Large intestine (tissue), 3 donors: ENCODE measurements around the gene FANCL. TPM values are rescaled to one million over a fixed set of nuclear protein-coding genes. Genes with fewer than 3 reads are reported as not detected.
"Not testable (repeated sequence)": the region's sequence is repeated elsewhere in the genome, so short reads cannot be mapped to it uniquely, and the experiment has no call there.

Experiments
- DNase-seq, 2 donors: peaks; one replicate each; pipeline versions ENCODE4 v3.0.0 to v3.0.0-alpha.2; 2013
- H3K27ac ChIP-seq: one replicate; pipeline ENCODE4 v1.5.1; 2013; ENCODE audit warnings: low read length
- H3K27me3 ChIP-seq: 2 replicates; pipeline ENCODE4 v1.6.1; 2013; ENCODE audit warnings: low read length; ENCODE audit not compliant: control insufficient read depth, insufficient read depth
- H3K36me3 ChIP-seq: 2 replicates; pipeline ENCODE4 v1.6.1; 2013; ENCODE audit warnings: low read length; ENCODE audit not compliant: control insufficient read depth, insufficient read depth
- H3K4me1 ChIP-seq: one replicate; pipeline ENCODE4 v1.6.1; 2013; ENCODE audit warnings: low read length; ENCODE audit not compliant: control insufficient read depth, insufficient read depth
- H3K4me3 ChIP-seq: one replicate; pipeline ENCODE4 v1.5.1; 2013; ENCODE audit warnings: low read length
- H3K9me3 ChIP-seq: one replicate; pipeline ENCODE4 v1.6.1; 2013; ENCODE audit warnings: mild to moderate bottlenecking, low read depth, low read length, moderate library complexity; ENCODE audit not compliant: control insufficient read depth
- WGBS: methylation state at CpG from one replicate; pipeline ENCODE4 v1.1.5; 2013; ENCODE audit warnings: low lambda C conversion rate; ENCODE audit not compliant: insufficient coverage; 5-methylcytosine and 5-hydroxymethylcytosine counted together
- polyA plus RNA-seq: library from polyadenylated mRNA; unstranded; fragments of 120-200 nt; gene quantifications from one replicate; pipeline ENCODE4 v1.2.1, GENCODE V29; 2013

FANCL gene
- polyA plus RNA-seq, 1 donor = 49.4 TPM

DNA sequence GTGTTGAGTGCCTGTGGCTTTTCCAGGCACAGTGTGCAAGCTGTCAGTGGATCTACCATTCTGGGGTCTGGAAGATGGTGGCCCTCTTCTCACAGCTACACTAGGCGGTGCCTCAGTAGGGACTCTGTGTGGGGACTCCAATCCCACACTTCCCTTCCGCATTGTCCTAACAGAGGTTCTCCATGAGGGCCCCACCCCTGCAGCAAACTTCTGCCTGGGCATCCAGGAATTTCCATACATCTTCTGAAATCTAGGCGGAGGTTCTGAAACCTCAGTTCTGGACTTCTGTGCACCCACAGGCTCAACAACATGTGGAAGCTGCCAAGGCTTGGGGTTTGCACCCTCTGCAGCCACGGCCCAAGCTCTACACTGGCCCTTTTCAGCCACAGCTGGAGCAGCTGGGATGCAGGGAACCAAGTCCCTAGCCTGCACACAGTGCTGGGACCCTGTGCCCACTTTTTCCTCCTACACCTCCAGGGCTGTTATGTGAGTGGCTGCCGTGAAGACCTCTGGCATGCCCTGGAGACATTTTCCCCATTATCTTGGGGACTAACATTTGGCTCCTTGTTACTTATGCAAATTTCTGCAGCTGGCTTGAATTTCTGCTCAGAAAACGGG lies 30.1 kb downstream of the FANCL start:
- H3K4me3 ChIP-seq, H3K9me3 ChIP-seq, H3K27ac ChIP-seq, H3K4me1 ChIP-seq, DNase-seq, H3K27me3 ChIP-seq: not testable (repeated sequence)
- WGBS = 100% methylated on average over 2 of the region's 6 CpGs
- H3K36me3 ChIP-seq = peaks cover 31% of the 10 kb centered on the region

DNA sequence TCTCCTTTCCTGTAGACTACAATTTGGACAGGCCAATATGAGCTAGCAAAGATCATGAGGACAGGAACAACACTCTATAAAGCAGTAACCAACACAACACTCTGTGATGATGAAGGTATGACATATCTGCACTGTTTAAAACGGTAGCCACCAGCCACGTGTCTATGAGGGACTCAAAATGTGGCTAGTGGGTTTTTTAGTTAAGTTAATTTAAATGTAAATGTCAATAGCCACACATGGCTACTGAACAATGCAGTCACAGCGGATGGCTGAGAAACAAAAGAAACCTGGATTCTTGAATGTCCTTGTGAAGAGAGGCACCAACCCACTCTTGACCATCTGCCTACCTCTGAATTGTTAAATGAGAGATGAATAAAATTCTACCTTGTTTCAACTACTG lies 33.9 kb downstream of the FANCL start:
- no peaks in the 10 kb centered on the region for H3K4me1 ChIP-seq
- H3K36me3 ChIP-seq = peaks cover 11% of the 10 kb centered on the region
- no peaks in the 10 kb centered on the region for H3K27me3 ChIP-seq
- H3K9me3 ChIP-seq = peaks cover 7% of the 10 kb centered on the region
- no peak overlapping the region for H3K27ac ChIP-seq
- DNase-seq = no peak
- no CpG with 5 or more reads among the region's 3 CpGs for WGBS
- H3K4me3 ChIP-seq = no peak overlapping the region

DNA sequence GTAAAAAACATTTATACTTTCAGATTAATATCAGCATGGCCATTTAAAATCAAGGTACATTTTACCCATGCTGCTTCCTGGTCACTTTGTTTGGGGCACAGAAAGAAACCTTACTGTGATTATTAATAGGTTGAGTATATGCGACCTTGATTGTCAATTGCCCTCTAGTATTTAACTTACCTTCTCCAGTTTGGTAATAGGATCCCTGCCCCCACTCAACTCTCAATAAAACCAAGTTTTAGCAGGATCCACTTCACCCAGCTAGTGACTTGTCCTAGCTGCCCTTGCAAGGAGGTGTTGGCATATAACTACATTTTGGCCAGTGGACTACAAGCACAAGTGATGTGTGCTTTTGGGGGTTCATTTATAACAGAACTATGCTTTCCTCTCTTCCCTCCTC lies 34.3 kb downstream of the FANCL start:
- Histone ChIP-seq H3K4me3 (no peak overlapping the region), H3K9me3 (peaks cover 7% of the 10 kb centered on the region), H3K4me1 (no peaks in the 10 kb centered on the region), H3K27ac (no peak overlapping the region), H3K27me3 (no peaks in the 10 kb centered on the region), H3K36me3 (peaks cover 10% of the 10 kb centered on the region)
- no CpG with 5 or more reads among the region's 1 CpG for whole genome bisulfite sequencing
- DNase-seq = no peak

DNA sequence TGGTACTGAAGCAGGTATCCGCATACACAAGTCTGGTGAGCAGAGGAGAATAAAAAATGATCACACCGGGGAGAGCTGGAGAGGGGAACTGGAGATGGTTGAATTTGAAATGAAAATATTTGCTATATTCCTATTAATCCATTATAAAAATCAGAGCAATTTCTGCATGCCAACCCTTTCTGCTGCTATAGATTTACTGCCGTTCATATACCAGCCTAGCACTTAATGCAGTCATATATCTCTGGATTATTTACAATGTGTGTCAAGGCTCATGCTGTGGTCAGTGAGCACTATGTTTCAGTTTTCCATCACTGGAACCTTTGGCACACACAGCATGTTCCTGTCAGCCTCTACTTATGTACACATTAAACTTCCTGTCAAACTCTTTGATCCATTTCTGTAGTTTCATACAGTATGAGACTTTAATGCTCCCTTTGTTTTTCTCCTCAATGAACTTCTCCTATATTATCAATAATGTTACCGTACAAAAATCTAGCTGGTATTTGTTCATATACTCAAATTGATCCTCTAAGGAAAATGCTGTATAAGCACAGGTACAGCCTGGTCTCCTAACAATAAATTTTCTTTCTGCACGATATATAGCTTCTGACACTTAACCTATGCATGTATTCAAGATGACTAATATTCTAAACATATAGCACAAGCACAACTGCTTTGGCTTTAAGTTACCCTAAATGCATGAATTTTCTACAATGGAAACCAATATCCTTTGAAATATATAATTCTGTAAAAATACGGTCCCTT lies 36.7 kb downstream of the FANCL start:
- H3K36me3 ChIP-seq = no peaks in the 10 kb centered on the region
- DNase-seq = no peak
- no peaks in the 10 kb centered on the region for H3K4me1 ChIP-seq
- 74% methylated on average over 3 of the region's 6 CpGs for WGBS
- H3K4me3 ChIP-seq = no peak overlapping the region
- no peak overlapping the region for H3K27ac ChIP-seq
- no peaks in the 10 kb centered on the region for H3K9me3 ChIP-seq
- no peaks in the 10 kb centered on the region for H3K27me3 ChIP-seq

DNA sequence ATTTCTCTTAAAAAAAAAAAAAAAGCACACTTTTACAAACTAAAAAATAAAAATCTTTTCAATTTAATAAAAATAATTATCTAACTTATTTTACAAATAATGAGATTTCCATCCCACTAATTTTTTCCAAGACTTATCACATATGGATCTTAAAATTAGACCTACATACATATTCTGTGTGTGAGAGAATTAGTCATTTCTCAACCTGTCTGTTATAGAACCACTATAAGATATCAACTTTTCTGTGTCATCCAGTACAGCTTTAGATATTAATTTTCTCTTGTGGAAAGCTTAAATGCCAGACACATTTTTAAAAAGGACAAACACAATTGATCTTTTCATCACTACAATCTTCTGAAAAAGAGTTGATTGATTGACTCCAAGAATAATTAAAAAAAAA lies 38.1 kb downstream of the FANCL start:
- DNase-seq = no peak
- H3K4me1 ChIP-seq = no peaks in the 10 kb centered on the region
- no peaks in the 10 kb centered on the region for H3K9me3 ChIP-seq
- no peaks in the 10 kb centered on the region for H3K27me3 ChIP-seq
- H3K4me3 ChIP-seq = no peak overlapping the region
- peaks cover 3% of the 10 kb centered on the region for H3K36me3 ChIP-seq
- H3K27ac ChIP-seq = no peak overlapping the region

DNA sequence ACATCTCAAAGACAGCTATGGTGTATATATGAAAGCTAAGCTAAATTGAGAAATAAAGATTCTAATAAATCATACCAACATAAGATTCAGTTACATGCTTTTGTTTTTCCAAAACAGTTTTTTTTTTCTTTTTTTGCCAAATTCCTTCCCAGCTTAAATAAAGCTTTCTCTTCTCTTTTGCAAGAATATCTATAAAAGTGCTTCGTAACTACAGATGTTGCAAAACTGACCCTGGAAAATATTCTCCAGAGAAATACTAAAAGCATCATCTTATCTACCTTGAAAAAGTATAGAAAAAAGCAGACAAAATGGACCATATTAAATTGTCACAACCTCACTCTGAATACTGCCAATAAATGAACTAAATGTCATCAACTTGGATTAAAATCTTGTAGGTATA lies 38.7 kb downstream of the FANCL start:
- no peak for DNase-seq
- H3K27me3 ChIP-seq = no peaks in the 10 kb centered on the region
- WGBS = 100% methylated on average over 1 of the region's 1 CpG
- H3K4me3 ChIP-seq = no peak overlapping the region
- no peaks in the 10 kb centered on the region for H3K9me3 ChIP-seq
- H3K4me1 ChIP-seq = no peaks in the 10 kb centered on the region
- peaks cover 5% of the 10 kb centered on the region for H3K36me3 ChIP-seq
- no peak overlapping the region for H3K27ac ChIP-seq

DNA sequence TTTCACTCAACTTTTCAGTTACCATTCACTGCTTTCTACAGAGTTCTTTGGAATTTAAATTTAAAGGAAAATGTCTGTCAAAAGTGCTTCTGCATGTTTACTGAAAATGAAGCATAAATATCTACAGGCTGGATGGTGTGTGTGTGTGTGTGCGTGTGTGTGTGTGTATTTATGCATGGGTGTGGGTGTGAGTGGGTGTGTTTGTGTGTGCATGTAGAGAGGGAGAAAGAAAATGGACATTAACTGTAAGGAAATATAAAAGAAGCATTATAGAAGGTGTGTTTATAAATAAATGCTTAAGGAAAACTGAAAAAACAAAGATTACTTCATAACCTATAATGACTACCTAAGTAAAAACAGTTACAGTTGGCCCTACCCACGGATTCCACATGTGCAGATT lies 43.2 kb downstream of the FANCL start:
- peaks cover 5% of the 10 kb centered on the region for H3K36me3 ChIP-seq
- H3K4me3 ChIP-seq = no peak overlapping the region
- WGBS = 100% methylated on average over 1 of the region's 2 CpGs
- no peaks in the 10 kb centered on the region for H3K27me3 ChIP-seq
- no peaks in the 10 kb centered on the region for H3K9me3 ChIP-seq
- no peak overlapping the region for H3K27ac ChIP-seq
- no peak for DNase-seq
- H3K4me1 ChIP-seq = no peaks in the 10 kb centered on the region

DNA sequence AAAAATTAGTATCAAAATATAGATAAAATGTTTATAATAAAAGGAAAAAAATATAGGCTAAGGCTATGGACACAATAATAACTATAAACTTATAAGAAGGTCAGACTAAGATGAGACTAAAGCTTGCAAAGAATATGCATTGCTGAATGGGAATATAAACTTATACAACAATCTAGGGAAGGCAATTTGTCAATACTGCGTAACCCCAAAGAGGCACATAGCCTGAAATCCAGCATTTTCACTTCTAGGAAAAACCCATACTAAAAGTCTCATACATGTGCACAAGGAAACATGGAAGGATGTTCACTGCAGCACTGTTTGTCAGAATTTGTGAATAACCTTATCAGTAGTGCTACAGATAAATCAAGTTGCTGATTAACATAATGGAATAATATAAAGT lies 45.5 kb downstream of the FANCL start:
- Histone ChIP-seq H3K27ac (no peak overlapping the region), H3K27me3 (no peaks in the 10 kb centered on the region), H3K9me3 (no peaks in the 10 kb centered on the region), H3K36me3 (peaks cover 5% of the 10 kb centered on the region), H3K4me3 (no peak overlapping the region), H3K4me1 (no peaks in the 10 kb centered on the region)
- DNase-seq = no peak
- no CpG with 5 or more reads among the region's 1 CpG for WGBS

DNA sequence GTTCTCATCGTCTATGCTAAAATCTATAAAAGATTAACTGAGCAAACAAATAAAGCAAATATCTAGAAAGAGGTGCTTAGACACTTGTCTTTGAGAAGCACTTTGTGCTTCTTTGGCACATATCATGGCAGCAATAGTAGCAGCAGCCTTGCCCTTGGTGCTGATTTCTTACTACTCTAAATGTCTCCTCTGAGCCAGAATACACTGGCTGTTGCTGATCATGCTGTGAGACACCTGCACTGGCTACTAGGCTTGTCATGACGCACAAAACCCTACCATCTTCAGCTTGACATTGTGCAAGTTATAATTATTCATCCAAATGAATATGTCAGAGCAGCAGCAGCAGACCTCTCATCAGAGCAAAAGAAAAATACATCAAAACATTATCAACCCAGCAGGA lies 46.7 kb downstream of the FANCL start:
- H3K27ac ChIP-seq = no peak overlapping the region
- H3K4me1 ChIP-seq = no peaks in the 10 kb centered on the region
- 100% methylated on average over 1 of the region's 2 CpGs for WGBS
- no peaks in the 10 kb centered on the region for H3K9me3 ChIP-seq
- DNase-seq = no peak
- H3K36me3 ChIP-seq = peaks cover 5% of the 10 kb centered on the region
- H3K27me3 ChIP-seq = no peaks in the 10 kb centered on the region
- no peak overlapping the region for H3K4me3 ChIP-seq

DNA sequence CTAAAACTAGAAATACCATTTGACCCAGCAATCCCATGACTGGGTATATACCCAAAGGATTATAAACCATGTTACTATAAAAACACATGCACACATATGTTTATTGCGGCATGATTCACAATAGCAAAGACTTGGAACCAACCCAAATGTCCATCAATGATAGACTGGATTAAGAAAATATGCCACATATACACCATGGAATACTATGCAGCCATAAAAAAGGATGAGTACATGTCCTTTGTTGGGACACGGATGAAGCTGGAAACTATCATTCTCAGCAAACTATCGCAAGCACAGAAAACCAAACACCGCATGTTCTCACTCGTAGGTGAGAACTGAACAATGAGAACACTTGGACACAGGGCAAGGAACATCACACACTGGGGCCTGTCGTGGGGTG lies 54.1 kb downstream of the FANCL start:
- not testable (repeated sequence) for H3K4me3 ChIP-seq, H3K9me3 ChIP-seq, H3K27me3 ChIP-seq, H3K36me3 ChIP-seq, DNase-seq, H3K27ac ChIP-seq, H3K4me1 ChIP-seq
- 100% methylated on average over 1 of the region's 6 CpGs for WGBS

DNA sequence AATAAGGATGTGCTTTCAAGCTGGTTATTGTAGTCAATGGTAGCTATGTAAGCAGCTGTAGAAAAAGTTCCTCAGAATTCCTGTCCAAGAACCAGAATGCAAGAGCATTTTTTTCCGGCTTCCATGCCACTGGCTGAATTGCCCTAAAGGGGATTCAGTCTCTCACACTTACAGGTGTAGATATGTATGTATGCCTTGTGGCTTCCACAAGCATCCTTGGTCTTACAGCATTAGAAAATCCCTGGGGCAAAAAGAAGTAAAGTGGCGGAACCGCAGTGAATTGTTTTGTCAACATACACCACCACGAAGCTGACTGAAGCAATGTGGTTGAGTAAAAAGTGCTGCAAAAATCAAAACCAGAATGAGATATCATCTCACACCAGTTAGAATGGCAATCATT lies 54.6 kb downstream of the FANCL start:
- Histone ChIP-seq H3K36me3 (peaks cover 5% of the 10 kb centered on the region), H3K4me1 (no peaks in the 10 kb centered on the region)
- WGBS = 83% methylated on average over 1 of the region's 4 CpGs

More for the DNA sequence above, 54.6 kb downstream of the FANCL start:
- Histone ChIP-seq H3K4me3 (no peak overlapping the region), H3K9me3 (no peaks in the 10 kb centered on the region), H3K27ac (no peak overlapping the region), H3K27me3 (no peaks in the 10 kb centered on the region)
- DNase-seq = no peak
